ENCODE measurements around the gene ATP2B3.

ATP2B3 gene

DNA sequence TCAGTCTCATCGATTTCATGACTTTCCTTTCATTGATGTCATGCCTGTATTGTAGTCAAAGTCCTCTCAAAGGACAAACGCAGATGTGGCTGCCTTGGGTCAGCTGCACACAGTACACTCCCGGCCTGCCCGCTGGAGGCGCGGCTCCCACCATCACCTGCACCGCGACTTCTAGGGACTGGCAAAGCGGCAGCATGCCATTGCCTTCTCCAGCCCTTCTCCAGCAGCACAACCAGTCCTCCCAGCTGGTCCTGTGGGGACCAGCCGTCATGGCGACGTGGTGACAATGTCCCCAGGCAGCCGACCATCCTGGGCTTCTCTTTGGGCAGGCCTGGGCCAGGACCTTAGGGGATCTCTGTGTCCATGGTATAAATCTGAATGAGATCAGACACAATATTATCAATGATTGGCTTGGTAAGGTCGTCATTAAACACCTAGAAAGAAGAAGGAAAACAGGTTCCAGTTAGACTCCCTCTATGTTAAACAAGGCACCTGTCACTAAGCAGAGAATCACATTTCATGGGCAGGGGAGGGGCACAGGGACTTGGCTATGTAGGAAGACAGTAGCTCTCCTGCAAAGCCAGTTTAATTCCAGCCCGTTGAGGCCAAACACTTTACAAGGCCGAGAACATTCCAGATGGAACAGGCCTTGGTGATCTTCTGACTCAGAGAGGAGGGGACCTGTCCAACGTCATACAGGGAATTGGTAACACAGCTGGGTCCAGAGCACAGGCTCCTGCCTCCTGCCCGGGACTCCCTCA, 70.8 kb downstream of the ATP2B3 start:
- H3K27me3 ChIP-seq (ENCODE audit: insufficient read depth, low read depth): no peaks in the 10 kb centered on the region
- H3K27ac ChIP-seq: no peak overlapping the region
- H3K36me3 ChIP-seq (ENCODE audit: insufficient read depth): no peaks in the 10 kb centered on the region
- no peak overlapping the region for H3K4me2 ChIP-seq
- H3K9ac ChIP-seq: no peak overlapping the region
- TF ChIP-seq, protein P1, sequence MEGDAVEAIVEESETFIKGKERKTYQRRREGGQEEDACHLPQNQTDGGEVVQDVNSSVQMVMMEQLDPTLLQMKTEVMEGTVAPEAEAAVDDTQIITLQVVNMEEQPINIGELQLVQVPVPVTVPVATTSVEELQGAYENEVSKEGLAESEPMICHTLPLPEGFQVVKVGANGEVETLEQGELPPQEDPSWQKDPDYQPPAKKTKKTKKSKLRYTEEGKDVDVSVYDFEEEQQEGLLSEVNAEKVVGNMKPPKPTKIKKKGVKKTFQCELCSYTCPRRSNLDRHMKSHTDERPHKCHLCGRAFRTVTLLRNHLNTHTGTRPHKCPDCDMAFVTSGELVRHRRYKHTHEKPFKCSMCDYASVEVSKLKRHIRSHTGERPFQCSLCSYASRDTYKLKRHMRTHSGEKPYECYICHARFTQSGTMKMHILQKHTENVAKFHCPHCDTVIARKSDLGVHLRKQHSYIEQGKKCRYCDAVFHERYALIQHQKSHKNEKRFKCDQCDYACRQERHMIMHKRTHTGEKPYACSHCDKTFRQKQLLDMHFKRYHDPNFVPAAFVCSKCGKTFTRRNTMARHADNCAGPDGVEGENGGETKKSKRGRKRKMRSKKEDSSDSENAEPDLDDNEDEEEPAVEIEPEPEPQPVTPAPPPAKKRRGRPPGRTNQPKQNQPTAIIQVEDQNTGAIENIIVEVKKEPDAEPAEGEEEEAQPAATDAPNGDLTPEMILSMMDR (conservative IDR thresholded peaks at IDR 0.05; ENCODE audit: low read depth, low read length): no peak
- no peak overlapping the region for H3K4me3 ChIP-seq (IDR thresholded peaks at IDR 0.05; ENCODE audit: insufficient read depth, low read depth, low read length)
- H4K20me1 ChIP-seq (ENCODE audit: insufficient read depth): no peaks in the 10 kb centered on the region
- no peaks in the 10 kb centered on the region for H3K4me1 ChIP-seq (ENCODE audit: low read depth, poor library complexity, severe bottlenecking)
- no peaks in the 10 kb centered on the region for H3K79me2 ChIP-seq (ENCODE audit: insufficient read depth, low read depth)
- H2AFZ ChIP-seq (ENCODE audit: low read depth): no peak overlapping the region

GRCh38 chrX:153588782-153589446, 71.5 kb downstream of the ATP2B3 start:
- H3K9ac ChIP-seq: no peak overlapping the region
- no peak overlapping the region for H2AFZ ChIP-seq (ENCODE audit: low read depth)
- no peaks in the 10 kb centered on the region for H3K4me1 ChIP-seq (ENCODE audit: low read depth, poor library complexity, severe bottlenecking)
- TF ChIP-seq, protein P1 (conservative IDR thresholded peaks at IDR 0.05; ENCODE audit: low read depth, low read length): no peak
- H3K27ac ChIP-seq: no peak overlapping the region
- H3K4me2 ChIP-seq: no peak overlapping the region
- H4K20me1 ChIP-seq (ENCODE audit: insufficient read depth): no peaks in the 10 kb centered on the region
- H3K27me3 ChIP-seq (ENCODE audit: insufficient read depth, low read depth): no peaks in the 10 kb centered on the region
- H3K79me2 ChIP-seq (ENCODE audit: insufficient read depth, low read depth): no peaks in the 10 kb centered on the region
- H3K36me3 ChIP-seq (ENCODE audit: insufficient read depth): no peaks in the 10 kb centered on the region
- H3K4me3 ChIP-seq (IDR thresholded peaks at IDR 0.05; ENCODE audit: insufficient read depth, low read depth, low read length): no peak overlapping the region

DNA sequence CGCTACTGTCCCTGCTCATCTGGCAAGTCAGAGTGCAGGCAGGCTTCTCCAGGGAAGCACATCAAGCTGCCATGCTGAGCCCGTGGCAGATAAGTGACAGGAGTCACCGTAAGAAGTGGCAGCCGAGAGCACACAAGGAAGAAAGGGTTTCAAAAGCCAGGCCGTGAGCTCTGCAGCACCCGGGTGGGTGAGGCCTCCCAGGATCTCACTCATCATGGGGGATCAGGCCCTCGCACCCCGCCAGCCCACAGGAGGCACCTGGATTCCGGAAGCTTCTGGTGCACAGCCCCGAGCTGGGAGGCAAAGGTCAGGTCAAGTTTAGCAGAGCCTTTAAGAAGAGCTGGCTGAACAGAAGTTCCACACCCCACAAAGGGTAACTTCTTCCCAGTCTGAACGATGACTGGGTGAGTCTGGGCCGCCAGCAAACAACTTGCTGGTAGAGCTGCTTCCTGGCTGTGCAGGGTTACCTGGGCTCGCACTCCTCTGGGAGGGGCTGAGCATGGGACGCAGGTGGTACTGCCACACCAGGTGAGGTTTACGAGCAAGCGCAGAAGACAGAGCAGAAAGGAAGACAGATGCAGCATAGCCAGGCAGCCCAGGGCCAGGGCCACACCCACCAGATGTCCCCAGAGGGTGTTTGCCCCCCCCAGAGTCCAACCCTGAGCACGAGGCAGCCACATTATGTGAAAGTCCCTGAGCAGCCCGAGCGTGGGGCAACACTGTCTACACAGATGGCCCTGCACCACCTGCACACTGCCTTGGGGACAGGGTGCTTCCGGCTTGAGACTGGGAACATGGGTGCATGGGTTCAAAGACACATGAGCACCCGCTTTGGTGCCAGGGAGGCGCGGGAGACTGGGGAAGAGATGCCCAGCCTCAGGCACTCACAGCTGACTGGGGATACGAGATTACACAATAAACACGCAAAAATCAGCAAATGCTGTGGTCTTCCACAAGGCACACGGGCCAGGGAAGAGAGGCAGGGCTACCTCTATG, 73.8 kb downstream of the ATP2B3 start:
- H3K27me3 ChIP-seq (ENCODE audit: insufficient read depth, low read depth): no peaks in the 10 kb centered on the region
- H3K4me2 ChIP-seq: no peak overlapping the region
- no peak overlapping the region for H2AFZ ChIP-seq (ENCODE audit: low read depth)
- no peaks in the 10 kb centered on the region for H4K20me1 ChIP-seq (ENCODE audit: insufficient read depth)
- no peak overlapping the region for H3K9ac ChIP-seq
- TF ChIP-seq, protein P1 (conservative IDR thresholded peaks at IDR 0.05; ENCODE audit: low read depth, low read length): no peak
- H3K79me2 ChIP-seq (ENCODE audit: insufficient read depth, low read depth): no peaks in the 10 kb centered on the region
- no peak overlapping the region for H3K4me3 ChIP-seq (IDR thresholded peaks at IDR 0.05; ENCODE audit: insufficient read depth, low read depth, low read length)
- H3K4me1 ChIP-seq (ENCODE audit: low read depth, poor library complexity, severe bottlenecking): no peaks in the 10 kb centered on the region
- no peaks in the 10 kb centered on the region for H3K36me3 ChIP-seq (ENCODE audit: insufficient read depth)
- no peak overlapping the region for H3K27ac ChIP-seq

DNA sequence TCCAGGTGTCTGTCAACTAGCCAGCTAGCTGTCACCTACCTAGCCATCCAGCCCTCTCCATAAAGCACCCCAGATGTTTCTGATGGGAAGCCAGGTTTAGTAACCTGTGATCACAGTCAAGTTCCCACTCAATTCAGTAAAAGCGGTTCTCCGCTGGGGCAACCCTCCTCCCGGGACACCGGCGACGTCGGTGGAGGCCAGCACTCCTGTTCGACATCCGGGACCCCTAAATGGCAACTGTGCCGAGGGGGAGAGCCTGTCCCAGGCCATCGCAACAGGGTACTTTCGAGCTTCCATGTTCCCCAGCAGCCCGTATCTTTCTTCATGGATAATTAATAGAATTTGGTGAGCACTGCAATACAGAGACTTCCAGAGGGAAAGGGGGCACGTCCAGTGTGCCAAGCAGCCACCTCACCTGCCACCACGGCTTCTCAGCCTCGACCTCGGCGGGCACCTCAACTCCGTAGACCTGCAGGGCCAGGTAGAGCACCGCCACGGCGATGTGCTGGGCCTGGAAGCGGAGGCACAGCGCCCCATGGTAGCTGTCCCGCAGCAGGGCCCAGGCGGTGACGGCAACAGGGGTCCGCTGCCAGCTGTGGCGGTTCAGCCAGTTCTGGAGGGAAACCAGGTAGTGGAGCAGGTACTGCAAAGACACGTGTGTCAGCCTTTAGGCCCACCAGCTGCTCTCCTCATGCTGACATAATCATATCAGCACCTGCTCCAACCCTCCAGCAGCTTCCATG, 74.8 kb downstream of the ATP2B3 start:
- Histone ChIP-seq H3K4me2 (no peak overlapping the region), H3K36me3 (ENCODE audit: insufficient read depth) (no peaks in the 10 kb centered on the region), H2AFZ (ENCODE audit: low read depth) (no peak overlapping the region), H3K79me2 (ENCODE audit: insufficient read depth, low read depth) (no peaks in the 10 kb centered on the region; the same call in 1 of the 2 replicates), H3K27me3 (ENCODE audit: insufficient read depth, low read depth) (no peaks in the 10 kb centered on the region), H3K4me3 (IDR thresholded peaks at IDR 0.05; ENCODE audit: insufficient read depth, low read depth, low read length) (no peak overlapping the region), H3K4me1 (ENCODE audit: low read depth, poor library complexity, severe bottlenecking) (no peaks in the 10 kb centered on the region), H3K27ac (no peak overlapping the region), H3K9ac (no peak overlapping the region), H4K20me1 (ENCODE audit: insufficient read depth) (no peaks in the 10 kb centered on the region)
- TF ChIP-seq, protein P1 (conservative IDR thresholded peaks at IDR 0.05; ENCODE audit: low read depth, low read length): no peak

Data from KMS-11 (cell line).